Panc1 (cell line): ENCODE measurements around the gene AMTN.
"Not testable (repeated sequence)": the region's sequence is repeated elsewhere in the genome, so short reads cannot be mapped to it uniquely, and the experiment has no call there.

Experiments used
- POLR2AphosphoS5 ChIP-seq: IDR thresholded peaks from 2 replicates; pipeline ENCODE4 v1.6.1; 2012; ENCODE audit warnings: mild to moderate bottlenecking, low read depth, low read length, moderate library complexity
- TF ChIP-seq, protein P1 (sequence below): fragments of 450-650 bp; IDR thresholded peaks from 2 replicates; pipeline ENCODE4 v1.5.1; 2017; ENCODE audit warnings: mild to moderate bottlenecking

- TF ChIP-seq POLR2AphosphoS5: not testable (repeated sequence)
- TF ChIP-seq, protein P1, sequence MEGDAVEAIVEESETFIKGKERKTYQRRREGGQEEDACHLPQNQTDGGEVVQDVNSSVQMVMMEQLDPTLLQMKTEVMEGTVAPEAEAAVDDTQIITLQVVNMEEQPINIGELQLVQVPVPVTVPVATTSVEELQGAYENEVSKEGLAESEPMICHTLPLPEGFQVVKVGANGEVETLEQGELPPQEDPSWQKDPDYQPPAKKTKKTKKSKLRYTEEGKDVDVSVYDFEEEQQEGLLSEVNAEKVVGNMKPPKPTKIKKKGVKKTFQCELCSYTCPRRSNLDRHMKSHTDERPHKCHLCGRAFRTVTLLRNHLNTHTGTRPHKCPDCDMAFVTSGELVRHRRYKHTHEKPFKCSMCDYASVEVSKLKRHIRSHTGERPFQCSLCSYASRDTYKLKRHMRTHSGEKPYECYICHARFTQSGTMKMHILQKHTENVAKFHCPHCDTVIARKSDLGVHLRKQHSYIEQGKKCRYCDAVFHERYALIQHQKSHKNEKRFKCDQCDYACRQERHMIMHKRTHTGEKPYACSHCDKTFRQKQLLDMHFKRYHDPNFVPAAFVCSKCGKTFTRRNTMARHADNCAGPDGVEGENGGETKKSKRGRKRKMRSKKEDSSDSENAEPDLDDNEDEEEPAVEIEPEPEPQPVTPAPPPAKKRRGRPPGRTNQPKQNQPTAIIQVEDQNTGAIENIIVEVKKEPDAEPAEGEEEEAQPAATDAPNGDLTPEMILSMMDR: not testable (repeated sequence)
Observed at GRCh38 chr4:70501838-70502237, 16.5 kb upstream of the AMTN start.
